ENCODE results near the gene DIPK2A. TPM values are rescaled to one million over a fixed set of nuclear protein-coding genes. Genes with fewer than 3 reads are reported as not detected.

DIPK2A gene
- total and polyA plus RNA-seq, 2 of the 13 experiments (the other 11 are each of a cell fraction or from before 2014, with no cell fraction given), result 5.8 to 8.0 TPM

DNA sequence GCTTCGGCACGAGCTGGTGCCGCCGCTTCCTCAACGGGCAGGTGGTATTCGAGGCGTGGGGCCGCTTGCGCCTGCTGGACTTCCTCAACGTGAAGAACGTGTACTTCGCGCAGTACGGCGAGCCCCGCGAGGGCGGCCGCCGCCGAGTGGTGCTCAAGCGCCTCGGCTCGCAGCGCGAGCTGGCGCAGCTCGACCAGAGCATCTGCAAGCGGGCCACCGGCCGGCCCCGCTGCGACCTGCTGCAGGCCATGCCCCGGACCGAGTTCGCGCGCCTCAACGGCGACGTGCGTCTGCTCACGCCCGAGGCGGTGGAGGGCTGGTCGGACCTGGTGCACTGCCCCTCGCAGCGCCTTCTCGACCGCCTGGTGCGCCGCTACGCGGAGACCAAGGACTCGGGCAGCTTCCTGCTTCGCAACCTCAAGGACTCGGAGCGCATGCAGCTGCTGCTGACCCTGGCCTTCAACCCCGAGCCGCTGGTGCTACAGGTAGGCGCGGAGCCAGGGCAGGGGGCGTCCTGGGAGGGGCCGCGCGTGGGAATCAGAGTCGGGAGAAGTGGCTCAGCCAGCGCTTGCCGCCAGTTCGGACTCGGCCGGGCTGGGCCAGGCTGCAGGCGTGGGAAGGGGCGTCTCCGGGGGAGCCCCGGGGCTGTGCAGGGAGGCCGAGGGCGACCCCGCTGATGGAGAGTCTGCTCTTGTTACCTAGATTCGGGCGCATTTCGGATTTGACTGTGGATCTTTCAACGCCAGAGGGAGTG, 1.1 kb downstream of the DIPK2A start (continued):
- TF ChIP-seq ZFP91 (CRISPR knock-in tag; IDR thresholded peaks at IDR 0.05; ENCODE audit: borderline replicate concordance), result peak; percentile 74; the same call in 1 of the 2 replicates
- TF ChIP-seq ZNF451 (CRISPR knock-in tag; IDR thresholded peaks at IDR 0.05), result 0 out of 2 replicates have a peak, but pooled peaks have one; percentile 59
- no peak for TF ChIP-seq KDM2A (CRISPR knock-in tag; IDR thresholded peaks at IDR 0.05; ENCODE audit: borderline replicate concordance, low read depth)
- TF ChIP-seq ZNF678 (CRISPR knock-in tag; IDR thresholded peaks at IDR 0.05), result no peak
- 0 out of 2 replicates have a peak, but pooled peaks have one; percentile 15 for TF ChIP-seq ZNF552 (CRISPR knock-in tag; IDR thresholded peaks at IDR 0.05; ENCODE audit: borderline replicate concordance)
- no peak; the same call in 1 of the 2 replicates for TF ChIP-seq REPIN1 (CRISPR knock-in tag; IDR thresholded peaks at IDR 0.05; ENCODE audit: borderline replicate concordance, low read depth)
- TF ChIP-seq NFE2L2 (IDR thresholded peaks at IDR 0.05; ENCODE audit: low read length), result no peak
- no peak; the same call in 1 of the 2 replicates for TF ChIP-seq MED13 (CRISPR knock-in tag; IDR thresholded peaks at IDR 0.05)
- TF ChIP-seq ZNF350 (CRISPR knock-in tag; IDR thresholded peaks at IDR 0.05; ENCODE audit: borderline replicate concordance, low read depth), result no peak
- TF ChIP-seq ZBTB8A (CRISPR knock-in tag; IDR thresholded peaks at IDR 0.05; ENCODE audit: borderline replicate concordance, low read depth), result no peak
- no peak for TF ChIP-seq FOXO1 (CRISPR knock-in tag; IDR thresholded peaks at IDR 0.05)
- TF ChIP-seq ZBTB38 (CRISPR knock-in tag; IDR thresholded peaks at IDR 0.05), result peak; percentile 72; the same call in 1 of the 2 replicates
- TF ChIP-seq ZNF138 (CRISPR knock-in tag; IDR thresholded peaks at IDR 0.05; ENCODE audit: low read depth), result no peak
- no peak for TF ChIP-seq CBX5 (CRISPR knock-in tag; IDR thresholded peaks at IDR 0.05; ENCODE audit: borderline replicate concordance)
- TF ChIP-seq TBL1XR1 (IDR thresholded peaks at IDR 0.05; ENCODE audit: borderline replicate concordance, low read length, partially characterized antibody), result no peak
- TF ChIP-seq ZNF790 (CRISPR knock-in tag; IDR thresholded peaks at IDR 0.05; ENCODE audit: borderline replicate concordance), result no peak
- no peak for TF ChIP-seq ZNF10 (CRISPR knock-in tag; IDR thresholded peaks at IDR 0.05; ENCODE audit: borderline replicate concordance, low read depth)
- TF ChIP-seq BORCS8-MEF2B (CRISPR knock-in tag; IDR thresholded peaks at IDR 0.05), result 0 out of 2 replicates have a peak, but pooled peaks have one; percentile 27
- TF ChIP-seq ZNF263 (CRISPR knock-in tag; IDR thresholded peaks at IDR 0.05), result peak; percentile 52; the same call in 1 of the 2 replicates
- TF ChIP-seq RBFOX2 (IDR thresholded peaks at IDR 0.05; ENCODE audit: low read depth, low read length), result peak; percentile 7; the same call in 1 of the 2 replicates
- no peak for TF ChIP-seq ELF1 (CRISPR knock-in tag; IDR thresholded peaks at IDR 0.05)
- TF ChIP-seq ZZZ3 (CRISPR knock-in tag; IDR thresholded peaks at IDR 0.05; ENCODE audit: borderline replicate concordance), result no peak
- no peak for TF ChIP-seq ZMAT3 (CRISPR knock-in tag; conservative IDR thresholded peaks at IDR 0.05)
- TF ChIP-seq, protein P1, sequence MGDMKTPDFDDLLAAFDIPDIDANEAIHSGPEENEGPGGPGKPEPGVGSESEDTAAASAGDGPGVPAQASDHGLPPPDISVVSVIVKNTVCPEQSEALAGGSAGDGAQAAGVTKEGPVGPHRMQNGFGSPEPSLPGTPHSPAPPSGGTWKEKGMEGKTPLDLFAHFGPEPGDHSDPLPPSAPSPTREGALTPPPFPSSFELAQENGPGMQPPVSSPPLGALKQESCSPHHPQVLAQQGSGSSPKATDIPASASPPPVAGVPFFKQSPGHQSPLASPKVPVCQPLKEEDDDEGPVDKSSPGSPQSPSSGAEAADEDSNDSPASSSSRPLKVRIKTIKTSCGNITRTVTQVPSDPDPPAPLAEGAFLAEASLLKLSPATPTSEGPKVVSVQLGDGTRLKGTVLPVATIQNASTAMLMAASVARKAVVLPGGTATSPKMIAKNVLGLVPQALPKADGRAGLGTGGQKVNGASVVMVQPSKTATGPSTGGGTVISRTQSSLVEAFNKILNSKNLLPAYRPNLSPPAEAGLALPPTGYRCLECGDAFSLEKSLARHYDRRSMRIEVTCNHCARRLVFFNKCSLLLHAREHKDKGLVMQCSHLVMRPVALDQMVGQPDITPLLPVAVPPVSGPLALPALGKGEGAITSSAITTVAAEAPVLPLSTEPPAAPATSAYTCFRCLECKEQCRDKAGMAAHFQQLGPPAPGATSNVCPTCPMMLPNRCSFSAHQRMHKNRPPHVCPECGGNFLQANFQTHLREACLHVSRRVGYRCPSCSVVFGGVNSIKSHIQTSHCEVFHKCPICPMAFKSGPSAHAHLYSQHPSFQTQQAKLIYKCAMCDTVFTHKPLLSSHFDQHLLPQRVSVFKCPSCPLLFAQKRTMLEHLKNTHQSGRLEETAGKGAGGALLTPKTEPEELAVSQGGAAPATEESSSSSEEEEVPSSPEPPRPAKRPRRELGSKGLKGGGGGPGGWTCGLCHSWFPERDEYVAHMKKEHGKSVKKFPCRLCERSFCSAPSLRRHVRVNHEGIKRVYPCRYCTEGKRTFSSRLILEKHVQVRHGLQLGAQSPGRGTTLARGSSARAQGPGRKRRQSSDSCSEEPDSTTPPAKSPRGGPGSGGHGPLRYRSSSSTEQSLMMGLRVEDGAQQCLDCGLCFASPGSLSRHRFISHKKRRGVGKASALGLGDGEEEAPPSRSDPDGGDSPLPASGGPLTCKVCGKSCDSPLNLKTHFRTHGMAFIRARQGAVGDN (CRISPR knock-in tag; IDR thresholded peaks at IDR 0.05), result peak; percentile 79

Data from HepG2 (cell line).